SK-N-SH treated with all-trans-retinoic acid at 6 μM for 48 hours (cell line): ENCODE data around the gene SLC6A6.

ENCODE experiments used
- CSDC2 ChIP-seq: fragments of 250-450 bp; sonication (Bioruptor Pico); IDR thresholded peaks from 2 replicates; pipeline ENCODE4 v1.5.0; 2020; ENCODE audit warnings: mild to moderate bottlenecking, moderate library complexity
- TCF4 ChIP-seq: fragments of 250-450 bp; sonication (Bioruptor Pico); IDR thresholded peaks from 2 replicates; pipeline ENCODE4 v1.8.0; 2021; ENCODE audit warnings: mild to moderate bottlenecking, moderate library complexity, borderline replicate concordance
- ZFP3 ChIP-seq: fragments of 250-450 bp; sonication (Bioruptor Pico); IDR thresholded peaks from 2 replicates; pipeline ENCODE4 v1.5.0; 2020; ENCODE audit warnings: mild to moderate bottlenecking, moderate library complexity

- TF ChIP-seq ZFP3 (CRISPR knock-in tag) (no peak), CSDC2 (CRISPR knock-in tag) (no peak), TCF4 (CRISPR knock-in tag) (no peak)
These were observed 57.4 kb downstream of the SLC6A6 start for GRCh38 chr3:14459787-14460186.
